HL-60 (cell line): ENCODE results near the gene MYH11.

Experiments used
- GABPA ChIP-seq: IDR thresholded peaks from 2 replicates; pipeline ENCODE4 v1.6.1; 2012; ENCODE audit warnings: low read depth
- POLR2AphosphoS5 ChIP-seq: IDR thresholded peaks from 2 replicates; pipeline ENCODE4 v1.6.1; 2012; ENCODE audit warnings: low read depth
- SPI1 ChIP-seq: IDR thresholded peaks from 2 replicates; pipeline ENCODE4 v1.6.1; 2012; ENCODE audit warnings: low read depth, mild to moderate bottlenecking, borderline replicate concordance
- TF ChIP-seq, protein P1 (sequence below): IDR thresholded peaks from one replicate; pipeline ENCODE4 v1.5.1; 2011; ENCODE audit warnings: low read length, control low read depth, inconsistent platforms; ENCODE audit not compliant: insufficient read depth
- TF ChIP-seq, protein P2 (sequence below): IDR thresholded peaks from 2 replicates; pipeline ENCODE4 v1.6.1; 2012; ENCODE audit warnings: low read depth; ENCODE audit not compliant: insufficient replicate concordance

DNA sequence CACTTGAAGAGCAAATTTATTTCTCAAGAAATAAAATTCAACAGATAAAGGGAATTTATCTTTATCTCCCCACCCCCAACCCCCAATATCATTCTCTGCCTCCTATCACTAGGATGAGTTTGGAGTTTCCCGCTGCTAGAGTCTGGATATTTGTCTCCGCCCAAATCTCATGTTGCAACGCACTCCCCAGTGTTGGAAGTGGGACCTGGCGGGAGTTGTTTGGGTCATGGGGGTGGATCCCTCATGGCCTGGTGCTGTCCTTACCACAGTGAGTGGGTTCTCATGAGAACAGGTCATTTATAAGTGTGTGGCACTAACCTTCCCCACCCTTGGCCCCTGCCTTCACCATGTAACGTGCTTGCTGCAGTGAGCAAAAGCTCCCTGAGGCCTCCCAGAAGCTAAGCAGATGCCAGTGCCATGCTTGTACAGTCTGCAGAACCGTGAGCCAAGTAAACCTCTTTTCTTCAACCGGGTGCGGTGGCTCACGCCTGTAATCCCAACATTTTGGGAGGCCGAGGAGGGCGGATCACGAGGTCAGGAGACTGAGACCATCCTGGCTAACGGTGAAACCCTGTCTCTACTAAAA is 25.1 kb upstream of the MYH11 start:
- TF ChIP-seq, protein P1, sequence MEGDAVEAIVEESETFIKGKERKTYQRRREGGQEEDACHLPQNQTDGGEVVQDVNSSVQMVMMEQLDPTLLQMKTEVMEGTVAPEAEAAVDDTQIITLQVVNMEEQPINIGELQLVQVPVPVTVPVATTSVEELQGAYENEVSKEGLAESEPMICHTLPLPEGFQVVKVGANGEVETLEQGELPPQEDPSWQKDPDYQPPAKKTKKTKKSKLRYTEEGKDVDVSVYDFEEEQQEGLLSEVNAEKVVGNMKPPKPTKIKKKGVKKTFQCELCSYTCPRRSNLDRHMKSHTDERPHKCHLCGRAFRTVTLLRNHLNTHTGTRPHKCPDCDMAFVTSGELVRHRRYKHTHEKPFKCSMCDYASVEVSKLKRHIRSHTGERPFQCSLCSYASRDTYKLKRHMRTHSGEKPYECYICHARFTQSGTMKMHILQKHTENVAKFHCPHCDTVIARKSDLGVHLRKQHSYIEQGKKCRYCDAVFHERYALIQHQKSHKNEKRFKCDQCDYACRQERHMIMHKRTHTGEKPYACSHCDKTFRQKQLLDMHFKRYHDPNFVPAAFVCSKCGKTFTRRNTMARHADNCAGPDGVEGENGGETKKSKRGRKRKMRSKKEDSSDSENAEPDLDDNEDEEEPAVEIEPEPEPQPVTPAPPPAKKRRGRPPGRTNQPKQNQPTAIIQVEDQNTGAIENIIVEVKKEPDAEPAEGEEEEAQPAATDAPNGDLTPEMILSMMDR = no peak
- TF ChIP-seq POLR2AphosphoS5 = no peak
- TF ChIP-seq, protein P2, sequence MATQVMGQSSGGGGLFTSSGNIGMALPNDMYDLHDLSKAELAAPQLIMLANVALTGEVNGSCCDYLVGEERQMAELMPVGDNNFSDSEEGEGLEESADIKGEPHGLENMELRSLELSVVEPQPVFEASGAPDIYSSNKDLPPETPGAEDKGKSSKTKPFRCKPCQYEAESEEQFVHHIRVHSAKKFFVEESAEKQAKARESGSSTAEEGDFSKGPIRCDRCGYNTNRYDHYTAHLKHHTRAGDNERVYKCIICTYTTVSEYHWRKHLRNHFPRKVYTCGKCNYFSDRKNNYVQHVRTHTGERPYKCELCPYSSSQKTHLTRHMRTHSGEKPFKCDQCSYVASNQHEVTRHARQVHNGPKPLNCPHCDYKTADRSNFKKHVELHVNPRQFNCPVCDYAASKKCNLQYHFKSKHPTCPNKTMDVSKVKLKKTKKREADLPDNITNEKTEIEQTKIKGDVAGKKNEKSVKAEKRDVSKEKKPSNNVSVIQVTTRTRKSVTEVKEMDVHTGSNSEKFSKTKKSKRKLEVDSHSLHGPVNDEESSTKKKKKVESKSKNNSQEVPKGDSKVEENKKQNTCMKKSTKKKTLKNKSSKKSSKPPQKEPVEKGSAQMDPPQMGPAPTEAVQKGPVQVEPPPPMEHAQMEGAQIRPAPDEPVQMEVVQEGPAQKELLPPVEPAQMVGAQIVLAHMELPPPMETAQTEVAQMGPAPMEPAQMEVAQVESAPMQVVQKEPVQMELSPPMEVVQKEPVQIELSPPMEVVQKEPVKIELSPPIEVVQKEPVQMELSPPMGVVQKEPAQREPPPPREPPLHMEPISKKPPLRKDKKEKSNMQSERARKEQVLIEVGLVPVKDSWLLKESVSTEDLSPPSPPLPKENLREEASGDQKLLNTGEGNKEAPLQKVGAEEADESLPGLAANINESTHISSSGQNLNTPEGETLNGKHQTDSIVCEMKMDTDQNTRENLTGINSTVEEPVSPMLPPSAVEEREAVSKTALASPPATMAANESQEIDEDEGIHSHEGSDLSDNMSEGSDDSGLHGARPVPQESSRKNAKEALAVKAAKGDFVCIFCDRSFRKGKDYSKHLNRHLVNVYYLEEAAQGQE = no peak
- no peak for TF ChIP-seq GABPA
- TF ChIP-seq SPI1 = no peak
